Middle frontal gyrus (tissue), 1 donor: ENCODE data around the gene PCYOX1L.
"Not testable (repeated sequence)": the region's sequence is repeated elsewhere in the genome, so short reads cannot be mapped to it uniquely, and the experiment has no call there.

Experiments
- DNase-seq: peaks from one replicate; pipeline ENCODE4 v3.0.0-alpha.2; 2015; ENCODE audit warnings: low spot score; ENCODE audit errors: extremely low spot score

The PCYOX1L gene

GRCh38 chr5:149383399-149383798 lies 25.6 kb downstream of the PCYOX1L start:
- no peak for DNase-seq

- DNase-seq: no peak
Observed at GRCh38 chr5:149386166-149386565, 28.3 kb downstream of the PCYOX1L start.

GRCh38 chr5:149387081-149387631 lies 29.3 kb downstream of the PCYOX1L start:
- no peak for DNase-seq

GRCh38 chr5:149387982-149388381 lies 30.1 kb downstream of the PCYOX1L start:
- DNase-seq: no peak

GRCh38 chr5:149388498-149389190 lies 30.8 kb downstream of the PCYOX1L start:
- no peak for DNase-seq

- no peak for DNase-seq
Observed at GRCh38 chr5:149389552-149390495, 32.0 kb downstream of the PCYOX1L start.

- DNase-seq: not testable (repeated sequence)
Observed at GRCh38 chr5:149391076-149391475, 33.2 kb downstream of the PCYOX1L start.

- DNase-seq: no peak
Observed at GRCh38 chr5:149391524-149391923, 33.7 kb downstream of the PCYOX1L start.

- no peak for DNase-seq
Observed at GRCh38 chr5:149392718-149393117, 34.9 kb downstream of the PCYOX1L start.

GRCh38 chr5:149394996-149395395 lies 37.1 kb downstream of the PCYOX1L start:
- DNase-seq: not testable (repeated sequence)

- no peak for DNase-seq
Observed at GRCh38 chr5:149397530-149397929, 39.7 kb downstream of the PCYOX1L start.

GRCh38 chr5:149398747-149399266 lies 41.0 kb downstream of the PCYOX1L start:
- not testable (repeated sequence) for DNase-seq

GRCh38 chr5:149399775-149400174 lies 41.9 kb downstream of the PCYOX1L start:
- no peak for DNase-seq

- no peak for DNase-seq
Observed at GRCh38 chr5:149400304-149400703, 42.5 kb downstream of the PCYOX1L start.

- no peak for DNase-seq
Observed at GRCh38 chr5:149401051-149401450, 43.2 kb downstream of the PCYOX1L start.

GRCh38 chr5:149402291-149402690 lies 44.4 kb downstream of the PCYOX1L start:
- no peak for DNase-seq

GRCh38 chr5:149403923-149404745 lies 46.3 kb downstream of the PCYOX1L start:
- no peak for DNase-seq

- DNase-seq: no peak
Observed at GRCh38 chr5:149404746-149405549, 47.1 kb downstream of the PCYOX1L start.

GRCh38 chr5:149405550-149406202 lies 47.8 kb downstream of the PCYOX1L start:
- no peak for DNase-seq
